Activated naive CD8-positive, alpha-beta T cell treated with anti-CD3 and anti-CD28 coated beads for 36 hours (primary cell): Measurements from ENCODE around the gene PEX11G. TPM values are rescaled to one million over a fixed set of nuclear protein-coding genes. Genes with fewer than 3 reads are reported as not detected.
"Not testable (repeated sequence)": the region's sequence is repeated elsewhere in the genome, so short reads cannot be mapped to it uniquely, and the experiment has no call there.

Experiments used
- DNase-seq: peaks from one replicate; pipeline ENCODE4 v3.0.0; 2021
- H3K27ac Mint-ChIP-seq: one replicate; pipeline ENCODE4 v1.8.0; 2022; ENCODE audit warnings: mild to moderate bottlenecking, moderate library complexity, mixed read lengths
- H3K27me3 Mint-ChIP-seq: one replicate; pipeline ENCODE4 v1.8.0; 2022; ENCODE audit warnings: mild to moderate bottlenecking, mixed read lengths
- H3K36me3 Mint-ChIP-seq: one replicate; pipeline ENCODE4 v1.8.0; 2021; ENCODE audit warnings: mild to moderate bottlenecking, mixed read lengths
- H3K4me1 Mint-ChIP-seq: one replicate; pipeline ENCODE4 v1.8.0; 2021; ENCODE audit warnings: mixed read lengths
- H3K4me3 Mint-ChIP-seq: one replicate; pipeline ENCODE4 v1.8.0; 2022; ENCODE audit warnings: mild to moderate bottlenecking, moderate library complexity, mixed read lengths
- H3K9me3 Mint-ChIP-seq: one replicate; pipeline ENCODE4 v1.8.0; 2022; ENCODE audit warnings: mixed read lengths
- total RNA-seq, 2 experiments: library from RNA; stranded (reverse); gene quantifications; one replicate each; pipeline ENCODE4 v1.2.3, GENCODE V29; 2021

PEX11G gene
- total RNA-seq, 2 experiments from 2014 or later, result 0.82 to 1.5 TPM

DNA sequence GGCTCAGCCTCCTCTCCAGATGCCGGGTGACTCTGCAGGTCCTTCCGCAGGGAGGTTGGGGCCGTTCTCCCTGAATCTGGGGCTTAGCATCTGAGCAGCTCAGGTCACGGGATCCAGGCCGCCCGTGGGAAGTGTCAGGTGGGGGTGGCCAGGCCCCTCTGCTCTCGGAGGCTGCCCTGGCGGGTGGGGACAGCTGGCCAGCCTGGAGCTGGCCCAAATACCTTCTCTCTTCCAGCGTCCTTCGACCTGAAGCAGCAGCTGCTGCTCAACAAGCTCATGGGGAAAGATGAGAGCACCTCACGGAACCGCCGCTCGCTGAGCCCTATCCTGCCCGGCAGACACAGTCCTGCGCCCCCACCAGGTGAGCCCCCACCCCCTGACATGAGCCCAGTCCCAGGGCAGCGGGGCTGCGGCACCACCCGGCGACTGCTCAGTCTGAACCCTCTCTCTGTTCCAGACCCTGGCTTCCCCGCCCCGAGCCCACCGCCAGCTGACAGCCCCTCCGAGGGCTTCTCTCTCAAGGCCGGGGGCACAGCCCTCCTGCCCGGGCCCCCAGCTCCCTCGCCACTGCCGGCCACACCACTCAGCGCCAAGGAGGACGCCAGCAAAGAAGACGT lies 19.1 kb downstream of the PEX11G start:
- no peaks in the 10 kb centered on the region for H3K4me1 Mint-ChIP-seq
- H3K4me3 Mint-ChIP-seq, result no peak overlapping the region
- no peaks in the 10 kb centered on the region for H3K27me3 Mint-ChIP-seq
- H3K36me3 Mint-ChIP-seq, result peaks cover 1% of the 10 kb centered on the region
- no peak for DNase-seq
- no peaks in the 10 kb centered on the region for H3K9me3 Mint-ChIP-seq
- no peak overlapping the region for H3K27ac Mint-ChIP-seq

DNA sequence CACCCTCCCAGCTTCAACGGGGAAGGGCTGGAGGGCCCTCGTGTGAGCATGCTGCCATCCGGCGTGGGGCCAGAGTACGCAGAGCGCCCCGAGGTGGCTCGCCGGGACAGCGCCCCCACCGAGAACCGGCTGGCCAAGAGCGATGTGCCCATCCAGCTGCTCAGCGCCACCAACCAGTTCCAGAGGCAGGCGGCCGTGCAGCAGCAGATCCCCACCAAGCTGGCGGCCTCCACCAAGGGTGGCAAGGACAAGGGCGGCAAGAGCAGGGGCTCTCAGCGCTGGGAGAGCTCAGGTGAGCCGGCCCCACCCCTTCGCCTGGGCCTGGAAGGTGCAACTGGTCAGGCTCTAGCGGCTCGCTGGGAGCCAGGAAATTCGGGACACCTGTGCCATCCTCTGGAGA lies 20.0 kb downstream of the PEX11G start:
- Mint-ChIP-seq H3K27me3 (no peaks in the 10 kb centered on the region), H3K9me3 (no peaks in the 10 kb centered on the region), H3K4me1 (no peaks in the 10 kb centered on the region), H3K36me3 (peaks cover 1% of the 10 kb centered on the region), H3K27ac (no peak overlapping the region), H3K4me3 (no peak overlapping the region)
- no peak for DNase-seq

DNA sequence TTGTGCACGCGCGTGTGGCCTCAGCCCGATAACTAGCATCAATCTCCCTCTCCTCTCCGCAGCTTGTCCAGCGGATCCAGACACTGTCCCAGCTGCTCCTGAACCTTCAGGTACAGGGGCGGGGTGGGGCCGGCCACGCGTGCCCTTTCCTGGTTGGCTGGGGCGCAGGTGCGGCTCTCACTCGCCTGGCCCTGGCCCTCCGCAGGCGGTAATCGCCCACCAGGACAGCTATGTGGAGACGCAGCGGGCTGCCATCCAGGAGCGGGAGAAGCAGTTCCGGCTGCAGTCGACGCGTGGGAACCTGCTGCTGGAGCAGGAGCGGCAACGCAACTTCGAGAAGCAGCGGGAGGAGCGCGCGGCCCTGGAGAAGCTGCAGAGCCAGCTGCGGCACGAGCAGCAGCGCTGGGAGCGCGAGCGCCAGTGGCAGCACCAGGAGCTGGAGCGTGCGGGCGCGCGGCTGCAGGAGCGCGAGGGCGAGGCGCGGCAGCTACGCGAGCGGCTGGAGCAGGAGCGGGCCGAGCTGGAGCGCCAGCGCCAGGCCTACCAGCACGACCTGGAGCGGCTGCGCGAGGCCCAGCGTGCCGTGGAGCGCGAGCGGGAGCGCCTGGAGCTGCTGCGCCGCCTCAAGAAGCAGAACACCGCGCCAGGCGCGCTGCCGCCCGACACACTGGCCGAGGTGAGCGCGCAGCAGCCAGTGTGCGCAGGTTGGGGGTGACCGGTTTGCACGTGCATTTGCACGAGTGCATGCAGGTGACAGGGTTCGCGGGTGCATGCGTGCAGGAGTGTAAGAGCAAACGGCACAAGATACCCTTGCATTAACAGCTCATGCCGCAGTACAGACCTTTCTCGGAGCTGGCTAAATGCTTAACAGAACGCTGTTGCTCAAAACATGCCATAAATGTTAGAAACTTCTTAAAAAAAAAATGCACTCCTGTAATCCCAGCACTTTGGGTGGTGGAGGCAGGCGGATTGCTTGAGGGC lies 21.5 kb downstream of the PEX11G start:
- no peaks in the 10 kb centered on the region for H3K9me3 Mint-ChIP-seq
- H3K27me3 Mint-ChIP-seq, result no peaks in the 10 kb centered on the region
- H3K27ac Mint-ChIP-seq, result no peak overlapping the region
- DNase-seq, result no peak
- H3K4me1 Mint-ChIP-seq, result no peaks in the 10 kb centered on the region
- no peak overlapping the region for H3K4me3 Mint-ChIP-seq
- H3K36me3 Mint-ChIP-seq, result peaks cover 1% of the 10 kb centered on the region

DNA sequence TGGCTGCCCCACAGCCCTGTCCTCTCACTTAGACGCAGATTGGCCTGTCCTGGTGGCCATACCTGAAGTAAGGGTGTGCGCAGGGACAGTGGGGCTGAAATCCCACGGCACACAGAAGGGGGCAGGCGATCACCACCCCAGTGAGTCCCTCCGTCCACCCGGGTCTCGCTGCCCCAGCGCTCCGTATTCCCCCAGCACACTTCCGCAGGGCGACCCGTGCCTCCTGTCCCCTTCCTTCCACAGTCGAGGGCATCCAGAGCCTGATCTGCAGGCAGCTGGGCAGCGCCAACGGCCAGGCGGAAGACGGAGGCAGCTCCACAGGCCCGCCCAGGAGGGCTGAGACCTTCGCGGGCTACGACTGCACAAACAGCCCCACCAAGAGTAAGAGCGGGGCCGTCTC lies 25.3 kb downstream of the PEX11G start:
- Mint-ChIP-seq H3K9me3 (no peaks in the 10 kb centered on the region), H3K4me3 (no peak overlapping the region), H3K27ac (no peak overlapping the region), H3K4me1 (no peaks in the 10 kb centered on the region), H3K36me3 (no peaks in the 10 kb centered on the region), H3K27me3 (no peaks in the 10 kb centered on the region)
- DNase-seq, result no peak

DNA sequence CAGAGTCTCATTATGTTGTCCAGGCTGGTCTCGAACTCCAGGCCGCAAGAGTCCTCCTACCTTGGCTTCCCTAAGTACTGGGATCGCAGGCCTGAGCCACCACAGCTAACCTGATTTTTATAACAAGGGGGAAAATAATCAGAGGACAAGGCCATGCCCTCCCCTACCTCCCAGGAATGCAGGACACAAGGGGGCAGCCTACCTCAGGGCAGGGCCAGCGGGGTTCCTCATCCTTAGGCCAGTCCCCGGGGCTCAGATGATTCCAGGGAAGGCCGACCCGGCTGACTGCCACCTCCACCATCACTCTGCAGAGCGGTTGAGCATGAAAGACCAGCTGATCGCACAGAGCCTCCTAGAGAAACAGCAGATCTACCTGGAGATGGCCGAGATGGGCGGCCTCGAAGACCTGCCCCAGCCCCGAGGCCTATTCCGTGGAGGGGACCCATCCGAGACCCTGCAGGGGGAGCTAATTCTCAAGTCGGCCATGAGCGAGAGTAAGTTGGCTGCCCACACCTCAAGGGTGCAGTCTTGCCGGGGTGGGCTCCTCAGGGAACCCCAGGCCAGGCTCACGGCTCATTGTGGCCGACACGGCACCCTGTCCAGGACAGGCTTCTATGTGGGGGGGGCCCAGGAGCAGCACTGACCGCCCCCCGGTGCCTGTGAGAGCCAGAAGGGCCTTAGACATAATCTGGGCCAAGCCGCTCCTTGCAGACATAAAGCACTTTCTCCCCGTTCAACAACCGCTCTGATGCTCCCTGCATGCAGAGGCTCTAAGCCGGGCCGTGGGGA lies 26.8 kb downstream of the PEX11G start:
- no peak overlapping the region for H3K4me3 Mint-ChIP-seq
- peaks cover 4% of the 10 kb centered on the region for H3K36me3 Mint-ChIP-seq
- no peaks in the 10 kb centered on the region for H3K4me1 Mint-ChIP-seq
- no peak overlapping the region for H3K27ac Mint-ChIP-seq
- no peaks in the 10 kb centered on the region for H3K9me3 Mint-ChIP-seq
- DNase-seq, result no peak
- H3K27me3 Mint-ChIP-seq, result no peaks in the 10 kb centered on the region

DNA sequence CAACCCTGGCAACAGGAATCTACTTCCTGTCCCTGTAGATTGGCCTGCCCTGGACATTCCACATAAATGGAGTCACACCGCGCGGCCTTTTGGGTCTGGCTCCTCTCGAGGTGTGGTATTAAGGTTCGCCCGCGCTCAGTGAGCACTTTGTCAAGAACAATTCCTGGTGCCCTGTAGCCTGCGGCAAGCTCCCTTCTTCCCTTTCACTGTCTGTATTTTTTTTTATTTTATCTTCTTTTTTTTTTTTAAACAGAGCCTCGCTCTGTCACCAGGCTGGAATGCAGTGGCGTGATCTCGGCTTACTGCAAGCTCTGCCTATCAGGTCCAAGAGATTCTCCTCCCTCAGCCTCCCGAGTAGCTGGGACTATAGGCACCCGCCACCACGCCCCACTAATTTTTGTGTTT lies 28.3 kb downstream of the PEX11G start:
- H3K4me1 Mint-ChIP-seq, result no peaks in the 10 kb centered on the region
- H3K27me3 Mint-ChIP-seq, result no peaks in the 10 kb centered on the region
- peaks cover 2% of the 10 kb centered on the region for H3K9me3 Mint-ChIP-seq
- DNase-seq, result no peak
- no peak overlapping the region for H3K27ac Mint-ChIP-seq
- H3K36me3 Mint-ChIP-seq, result peaks cover 18% of the 10 kb centered on the region
- H3K4me3 Mint-ChIP-seq, result no peak overlapping the region

DNA sequence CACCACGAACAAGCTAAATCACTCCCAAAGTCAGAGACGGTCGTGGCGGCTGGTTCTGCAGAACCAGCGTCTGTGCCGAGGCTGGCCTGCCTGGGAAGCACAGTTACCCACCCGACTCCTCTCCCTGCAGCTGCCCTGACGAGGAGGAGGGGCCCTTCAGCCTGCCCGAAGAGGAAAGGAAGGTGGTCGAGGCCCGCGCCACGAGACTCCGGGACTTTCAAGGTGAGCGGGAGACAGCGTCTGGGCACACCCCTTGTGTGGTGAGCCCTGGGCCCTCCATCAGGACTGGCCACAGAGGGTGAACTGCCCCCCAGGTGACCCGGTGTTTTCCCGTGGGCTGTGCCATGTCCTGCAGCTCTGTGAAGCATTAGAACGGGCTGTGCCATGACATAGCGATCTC lies 29.1 kb downstream of the PEX11G start:
- H3K4me1 Mint-ChIP-seq, result no peaks in the 10 kb centered on the region
- no peaks in the 10 kb centered on the region for H3K27me3 Mint-ChIP-seq
- DNase-seq, result no peak
- H3K27ac Mint-ChIP-seq, result no peak overlapping the region
- H3K9me3 Mint-ChIP-seq, result peaks cover 7% of the 10 kb centered on the region
- H3K4me3 Mint-ChIP-seq, result no peak overlapping the region
- H3K36me3 Mint-ChIP-seq, result peaks cover 26% of the 10 kb centered on the region

DNA sequence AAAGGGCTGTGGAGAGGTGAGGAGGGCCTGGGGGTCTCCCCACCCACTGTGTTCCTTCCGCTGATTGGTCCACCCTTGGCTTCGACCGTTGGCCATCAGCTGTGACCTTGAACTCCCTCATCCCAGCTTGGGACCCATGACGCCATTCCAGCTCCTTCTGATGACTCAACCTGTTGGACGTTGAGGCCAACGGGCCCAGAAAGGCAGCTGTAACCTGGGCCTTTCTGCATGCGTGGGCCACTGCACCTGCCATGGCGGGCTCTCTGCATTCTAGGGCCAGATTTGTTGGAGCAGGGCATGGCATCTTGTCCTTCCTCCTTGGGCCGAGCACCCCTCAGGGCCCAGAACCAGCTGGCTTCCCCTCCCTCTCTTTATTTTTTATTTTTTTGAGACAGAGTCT lies 30.2 kb downstream of the PEX11G start:
- no peak for DNase-seq
- H3K27me3 Mint-ChIP-seq, result no peaks in the 10 kb centered on the region
- no peaks in the 10 kb centered on the region for H3K4me1 Mint-ChIP-seq
- peaks cover 37% of the 10 kb centered on the region for H3K36me3 Mint-ChIP-seq
- no peak overlapping the region for H3K27ac Mint-ChIP-seq
- H3K9me3 Mint-ChIP-seq, result peaks cover 11% of the 10 kb centered on the region
- H3K4me3 Mint-ChIP-seq, result no peak overlapping the region

DNA sequence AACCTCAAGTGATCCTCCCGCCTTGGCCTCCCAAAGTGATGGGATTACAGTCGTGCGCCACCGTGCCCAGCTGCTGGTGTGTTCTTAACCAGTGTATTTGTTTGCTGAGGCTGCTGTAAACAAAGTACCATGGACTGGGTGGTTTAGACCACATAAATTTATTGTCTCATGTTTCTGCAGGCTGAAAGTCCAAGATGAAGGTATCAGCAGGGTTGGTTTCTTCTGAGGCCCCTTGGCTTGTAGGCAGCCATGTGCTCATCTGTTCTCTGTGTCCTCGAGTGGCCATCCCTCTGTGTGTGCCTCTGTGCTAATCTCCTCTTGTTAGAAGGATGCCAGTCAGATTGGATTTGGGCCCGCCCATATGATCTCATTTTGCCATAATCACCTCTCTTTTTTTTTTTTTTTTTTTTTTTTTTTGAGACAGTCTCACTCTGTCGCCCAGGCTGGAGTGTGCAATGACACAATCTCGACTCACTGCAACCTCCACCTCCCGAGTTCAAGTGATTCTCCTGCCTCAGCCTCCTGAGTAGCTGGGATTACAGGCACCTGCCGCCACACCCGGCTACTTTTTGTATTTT lies 31.8 kb downstream of the PEX11G start:
- Mint-ChIP-seq H3K4me1 (peaks cover 4% of the 10 kb centered on the region), H3K27me3 (no peaks in the 10 kb centered on the region), H3K9me3 (peaks cover 14% of the 10 kb centered on the region), H3K36me3 (peaks cover 45% of the 10 kb centered on the region), H3K4me3 (no peak overlapping the region), H3K27ac (peak overlapping the region; percentile 25)
- DNase-seq, result no peak

DNA sequence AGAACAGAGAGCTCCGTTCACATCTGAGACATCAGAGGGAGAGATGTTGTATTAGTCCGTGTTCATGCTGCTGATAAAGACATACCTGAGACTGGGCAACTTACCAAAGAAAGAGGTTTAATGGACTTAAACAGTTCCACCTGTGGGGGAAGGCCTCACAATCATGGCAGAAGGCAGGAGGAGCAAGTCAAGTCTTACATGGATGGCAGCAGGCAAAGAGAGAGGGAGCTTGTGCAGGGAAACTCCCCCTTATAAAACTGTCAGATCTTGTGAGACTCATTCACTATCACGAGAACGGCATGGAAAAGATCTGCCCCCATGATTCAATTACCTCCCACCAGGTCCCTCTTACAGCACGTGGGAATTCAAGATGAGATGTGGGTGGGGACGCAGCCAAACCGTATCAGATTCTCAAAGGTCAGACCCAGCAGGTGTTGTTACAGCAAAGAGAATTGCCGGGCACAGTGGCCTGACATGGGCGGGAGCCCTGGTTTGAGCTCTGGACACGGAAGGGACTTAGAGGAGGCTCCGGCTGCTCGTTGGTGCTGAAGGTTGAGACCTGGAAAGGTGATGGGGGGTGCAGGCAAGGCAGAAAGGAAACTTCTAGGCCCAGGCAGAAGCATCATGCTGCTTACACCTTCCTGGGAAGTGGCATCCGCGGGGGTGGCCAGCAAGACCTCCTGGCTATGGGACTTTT lies 33.1 kb downstream of the PEX11G start:
- no peak for DNase-seq
- H3K9me3 Mint-ChIP-seq, result peaks cover 14% of the 10 kb centered on the region
- H3K36me3 Mint-ChIP-seq, result peaks cover 48% of the 10 kb centered on the region
- no peak overlapping the region for H3K4me3 Mint-ChIP-seq
- peaks cover 7% of the 10 kb centered on the region for H3K4me1 Mint-ChIP-seq
- no peaks in the 10 kb centered on the region for H3K27me3 Mint-ChIP-seq
- H3K27ac Mint-ChIP-seq, result no peak overlapping the region

DNA sequence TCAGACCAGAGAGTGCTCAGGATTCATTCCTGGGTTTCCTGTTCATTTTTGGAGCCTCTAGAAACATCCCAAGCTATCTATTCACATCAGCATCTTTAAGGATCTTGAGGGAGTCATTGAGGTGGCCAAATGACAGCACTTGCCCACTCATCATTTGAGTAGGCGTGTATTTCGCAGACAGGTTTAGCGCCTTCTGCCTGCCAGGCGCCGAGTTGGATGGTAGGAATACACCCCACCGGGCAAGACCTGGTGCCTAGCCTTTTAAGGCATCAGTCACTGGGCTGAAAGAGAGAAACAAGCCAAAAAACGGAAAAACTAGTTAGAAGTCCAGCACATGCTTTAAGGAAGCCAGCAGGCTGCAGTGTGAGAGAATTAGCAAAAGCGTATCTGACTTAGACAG lies 33.8 kb downstream of the PEX11G start:
- H3K36me3 Mint-ChIP-seq, result peaks cover 55% of the 10 kb centered on the region
- H3K4me3 Mint-ChIP-seq, result no peak overlapping the region
- peaks cover 16% of the 10 kb centered on the region for H3K9me3 Mint-ChIP-seq
- H3K27ac Mint-ChIP-seq, result no peak overlapping the region
- H3K27me3 Mint-ChIP-seq, result no peaks in the 10 kb centered on the region
- DNase-seq, result no peak
- peaks cover 7% of the 10 kb centered on the region for H3K4me1 Mint-ChIP-seq

DNA sequence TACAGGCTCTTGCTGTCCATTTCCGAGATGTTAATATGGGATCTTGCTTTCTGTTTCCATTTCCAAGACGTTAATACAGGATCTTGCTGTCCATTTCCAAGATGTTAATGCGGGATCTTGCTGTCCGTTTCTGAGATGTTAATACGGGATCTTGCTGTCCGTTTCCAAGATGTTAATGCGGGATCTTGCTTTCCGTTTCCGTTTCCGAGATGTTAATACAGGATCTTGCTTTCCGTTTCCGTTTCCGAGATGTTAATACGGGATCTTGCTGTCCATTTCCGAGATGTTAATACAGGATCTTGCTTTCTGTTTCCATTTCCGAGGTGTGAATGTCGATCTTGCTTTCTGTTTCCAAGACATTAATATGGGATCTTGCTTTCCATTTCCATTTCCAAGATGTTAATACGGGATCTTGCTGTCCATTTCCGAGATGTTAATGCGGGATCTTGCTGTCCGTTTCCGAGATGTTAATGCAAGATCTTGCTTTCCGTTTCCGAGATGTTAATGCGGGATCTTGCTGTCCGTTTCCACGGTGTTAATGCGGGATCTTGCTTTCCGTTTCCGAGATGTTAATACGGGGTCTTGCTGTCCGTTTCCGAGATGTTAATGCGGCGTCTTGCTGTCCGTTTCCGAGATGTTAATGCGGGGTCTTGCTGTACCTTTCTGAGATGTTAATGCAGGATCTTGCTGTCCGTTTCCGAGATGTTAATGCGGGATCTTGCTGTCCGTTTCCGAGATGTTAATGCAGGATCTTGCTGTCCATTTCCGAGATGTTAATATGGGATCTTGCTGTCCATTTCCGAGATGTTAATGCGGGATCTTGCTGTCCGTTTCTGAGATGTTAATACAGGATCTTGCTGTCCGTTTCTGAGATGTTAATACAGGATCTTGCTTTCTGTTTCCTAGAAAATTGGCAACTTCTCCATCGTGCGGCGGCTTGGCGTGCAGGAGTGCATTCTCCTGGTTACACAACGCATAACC lies 38.3 kb downstream of the PEX11G start:
- Mint-ChIP-seq H3K4me3 (no peak overlapping the region), H3K36me3 (peaks cover 44% of the 10 kb centered on the region), H3K27ac (peak overlapping the region; percentile 5), H3K9me3 (peaks cover 14% of the 10 kb centered on the region), H3K27me3 (no peaks in the 10 kb centered on the region), H3K4me1 (peaks cover 7% of the 10 kb centered on the region)
- DNase-seq, result no peak

DNA sequence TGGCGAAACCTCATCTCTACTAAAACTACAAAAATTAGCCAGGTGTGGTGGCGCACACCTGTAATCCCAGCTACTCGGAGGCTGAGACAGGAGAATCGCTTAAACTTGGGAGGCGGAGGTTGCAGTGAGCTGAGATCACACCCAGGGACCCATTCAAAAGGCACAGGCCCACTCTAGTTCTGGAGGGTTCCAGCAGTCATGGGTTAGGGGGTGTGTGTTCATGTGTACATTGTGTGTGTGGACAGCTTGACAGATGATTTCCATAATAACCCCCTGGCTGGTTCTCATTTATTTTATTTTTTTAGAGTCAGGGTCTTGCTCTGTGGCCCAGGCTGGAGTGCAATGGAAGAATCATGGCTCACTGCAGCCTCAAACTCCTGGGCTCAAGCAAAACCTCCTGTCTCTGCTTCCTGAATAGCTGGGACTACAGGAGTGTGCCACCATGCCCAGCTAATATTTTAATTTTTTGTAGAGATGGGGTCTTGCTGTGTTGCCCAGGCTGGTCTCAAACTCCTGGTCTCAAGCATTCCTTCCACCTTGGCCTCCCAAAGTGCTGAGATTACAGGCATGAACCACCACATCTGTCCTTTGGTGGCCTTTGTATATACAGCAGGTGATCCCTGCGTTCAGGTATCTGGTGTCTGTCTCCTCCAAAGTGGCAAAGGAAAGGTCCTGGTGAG lies 39.3 kb downstream of the PEX11G start:
- not testable (repeated sequence) for H3K27ac Mint-ChIP-seq, H3K4me3 Mint-ChIP-seq, H3K4me1 Mint-ChIP-seq, H3K27me3 Mint-ChIP-seq, H3K9me3 Mint-ChIP-seq, DNase-seq
- peaks cover 34% of the 10 kb centered on the region for H3K36me3 Mint-ChIP-seq
